Fibroblast of lung (primary cell): ENCODE data around the gene MLIP.

ENCODE experiments used
- CTCF ChIP-seq, 2 donors: IDR thresholded peaks in 1 of 2; conservative IDR thresholded peaks in 1 of 2; 1 replicate in 1 of 2; 2 replicates in 1 of 2; pipeline ENCODE4 v1.5.1; 2011 to 2012; ENCODE audit warnings: low read length in 2 of 2, control low read depth in 1 of 2, inconsistent platforms in 1 of 2, low read depth in 1 of 2, mild to moderate bottlenecking in 1 of 2
- EZH2 ChIP-seq: IDR thresholded peaks from 2 replicates; pipeline ENCODE4 v1.5.1; 2012; ENCODE audit warnings: low read length, control low read depth, mild to moderate bottlenecking; ENCODE audit errors: missing control alignments

- TF ChIP-seq CTCF (conservative IDR thresholded peaks at IDR 0.05 in 1 of 2, IDR thresholded peaks at IDR 0.05 in 1 of 2; ENCODE audit: low read depth in 1 of 2, low read length in 2 of 2) = no peak
- no peak for TF ChIP-seq EZH2
Measured at GRCh38 chr6:54196905-54197304, 85.7 kb downstream of the MLIP start.
